Body of pancreas (tissue), 4 donors: ENCODE data around the gene NR3C1.

ENCODE experiments used
- POLR2A ChIP-seq, 3 donors: fragments of 450-650 bp; IDR thresholded peaks; one replicate each; pipeline ENCODE4 v1.6.1; 2016; ENCODE audit warnings: antibody characterized with exemption in 3 of 3, mild to moderate bottlenecking in 2 of 3
- TF ChIP-seq, protein P1 (sequence below), 7 experiments: fragments of 450-650 bp in 4 of 7; fragments of 200-600 bp in 3 of 7; sonication (generic) in 3 of 7; IDR thresholded peaks; one replicate each; pipeline ENCODE4 v1.5.1; 2016 to 2019; ENCODE audit warnings: antibody characterized with exemption in 7 of 7

DNA sequence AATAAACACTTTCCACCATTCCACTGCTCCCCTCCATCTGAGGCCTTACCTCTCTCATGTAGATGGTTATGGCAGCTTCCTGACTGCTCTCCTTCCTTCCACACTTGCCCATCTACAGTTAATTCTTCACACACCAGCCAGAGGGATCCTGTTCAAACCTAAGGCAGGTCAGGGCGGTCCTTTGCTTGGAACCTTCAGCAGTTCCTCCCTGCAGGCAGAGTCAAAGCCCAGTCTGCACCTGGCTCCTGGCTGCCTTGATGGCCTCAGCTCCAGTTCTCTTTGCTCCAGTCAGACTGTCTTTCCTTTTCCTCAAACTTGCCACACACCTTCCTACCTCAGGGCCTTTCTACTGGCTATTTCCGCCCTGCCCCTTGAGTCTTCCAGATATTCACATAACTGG lies 30.2 kb upstream of the NR3C1 start:
- TF ChIP-seq, protein P1, sequence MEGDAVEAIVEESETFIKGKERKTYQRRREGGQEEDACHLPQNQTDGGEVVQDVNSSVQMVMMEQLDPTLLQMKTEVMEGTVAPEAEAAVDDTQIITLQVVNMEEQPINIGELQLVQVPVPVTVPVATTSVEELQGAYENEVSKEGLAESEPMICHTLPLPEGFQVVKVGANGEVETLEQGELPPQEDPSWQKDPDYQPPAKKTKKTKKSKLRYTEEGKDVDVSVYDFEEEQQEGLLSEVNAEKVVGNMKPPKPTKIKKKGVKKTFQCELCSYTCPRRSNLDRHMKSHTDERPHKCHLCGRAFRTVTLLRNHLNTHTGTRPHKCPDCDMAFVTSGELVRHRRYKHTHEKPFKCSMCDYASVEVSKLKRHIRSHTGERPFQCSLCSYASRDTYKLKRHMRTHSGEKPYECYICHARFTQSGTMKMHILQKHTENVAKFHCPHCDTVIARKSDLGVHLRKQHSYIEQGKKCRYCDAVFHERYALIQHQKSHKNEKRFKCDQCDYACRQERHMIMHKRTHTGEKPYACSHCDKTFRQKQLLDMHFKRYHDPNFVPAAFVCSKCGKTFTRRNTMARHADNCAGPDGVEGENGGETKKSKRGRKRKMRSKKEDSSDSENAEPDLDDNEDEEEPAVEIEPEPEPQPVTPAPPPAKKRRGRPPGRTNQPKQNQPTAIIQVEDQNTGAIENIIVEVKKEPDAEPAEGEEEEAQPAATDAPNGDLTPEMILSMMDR (IDR thresholded peaks at IDR 0.05), result no peak
- no peak for TF ChIP-seq POLR2A (IDR thresholded peaks at IDR 0.05)
